PC-9 (cell line): ENCODE results near the gene SNX6.

Experiments
- EZH2 ChIP-seq: fragments of 200-600 bp; sonication (generic); IDR thresholded peaks from 2 replicates; pipeline ENCODE4 v1.8.0; 2017; ENCODE audit warnings: antibody characterized with exemption, low read depth
- TF ChIP-seq, protein P1 (sequence below): fragments of 200-600 bp; sonication (generic); conservative IDR thresholded peaks from 2 replicates; pipeline ENCODE4 v1.6.1; 2017; ENCODE audit warnings: mixed run types, antibody characterized with exemption, mild to moderate bottlenecking, moderate library complexity

- TF ChIP-seq, protein P1, sequence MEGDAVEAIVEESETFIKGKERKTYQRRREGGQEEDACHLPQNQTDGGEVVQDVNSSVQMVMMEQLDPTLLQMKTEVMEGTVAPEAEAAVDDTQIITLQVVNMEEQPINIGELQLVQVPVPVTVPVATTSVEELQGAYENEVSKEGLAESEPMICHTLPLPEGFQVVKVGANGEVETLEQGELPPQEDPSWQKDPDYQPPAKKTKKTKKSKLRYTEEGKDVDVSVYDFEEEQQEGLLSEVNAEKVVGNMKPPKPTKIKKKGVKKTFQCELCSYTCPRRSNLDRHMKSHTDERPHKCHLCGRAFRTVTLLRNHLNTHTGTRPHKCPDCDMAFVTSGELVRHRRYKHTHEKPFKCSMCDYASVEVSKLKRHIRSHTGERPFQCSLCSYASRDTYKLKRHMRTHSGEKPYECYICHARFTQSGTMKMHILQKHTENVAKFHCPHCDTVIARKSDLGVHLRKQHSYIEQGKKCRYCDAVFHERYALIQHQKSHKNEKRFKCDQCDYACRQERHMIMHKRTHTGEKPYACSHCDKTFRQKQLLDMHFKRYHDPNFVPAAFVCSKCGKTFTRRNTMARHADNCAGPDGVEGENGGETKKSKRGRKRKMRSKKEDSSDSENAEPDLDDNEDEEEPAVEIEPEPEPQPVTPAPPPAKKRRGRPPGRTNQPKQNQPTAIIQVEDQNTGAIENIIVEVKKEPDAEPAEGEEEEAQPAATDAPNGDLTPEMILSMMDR: no peak
- TF ChIP-seq EZH2: no peak
Observed at GRCh38 chr14:34662561-34663088, 32.7 kb upstream of the SNX6 start.
